Large intestine (tissue), 3 donors: ENCODE data around the gene POLE. TPM values are rescaled to one million over a fixed set of nuclear protein-coding genes. Genes with fewer than 3 reads are reported as not detected.
"Not testable (repeated sequence)": the region's sequence is repeated elsewhere in the genome, so short reads cannot be mapped to it uniquely, and the experiment has no call there.

ENCODE experiments used
- DNase-seq, 2 donors: peaks; one replicate each; pipeline versions ENCODE4 v3.0.0 to v3.0.0-alpha.2; 2013
- H3K27ac ChIP-seq: one replicate; pipeline ENCODE4 v1.5.1; 2013; ENCODE audit warnings: low read length
- H3K27me3 ChIP-seq: 2 replicates; pipeline ENCODE4 v1.6.1; 2013; ENCODE audit warnings: low read length; ENCODE audit not compliant: control insufficient read depth, insufficient read depth
- H3K36me3 ChIP-seq: 2 replicates; pipeline ENCODE4 v1.6.1; 2013; ENCODE audit warnings: low read length; ENCODE audit not compliant: control insufficient read depth, insufficient read depth
- H3K4me1 ChIP-seq: one replicate; pipeline ENCODE4 v1.6.1; 2013; ENCODE audit warnings: low read length; ENCODE audit not compliant: control insufficient read depth, insufficient read depth
- H3K4me3 ChIP-seq: one replicate; pipeline ENCODE4 v1.5.1; 2013; ENCODE audit warnings: low read length
- H3K9me3 ChIP-seq: one replicate; pipeline ENCODE4 v1.6.1; 2013; ENCODE audit warnings: mild to moderate bottlenecking, low read depth, low read length, moderate library complexity; ENCODE audit not compliant: control insufficient read depth
- WGBS: methylation state at CpG from one replicate; pipeline ENCODE4 v1.1.5; 2013; ENCODE audit warnings: low lambda C conversion rate; ENCODE audit not compliant: insufficient coverage; 5-methylcytosine and 5-hydroxymethylcytosine counted together
- polyA plus RNA-seq: library from polyadenylated mRNA; unstranded; fragments of 120-200 nt; gene quantifications from one replicate; pipeline ENCODE4 v1.2.1, GENCODE V29; 2013

The POLE gene
- polyA plus RNA-seq, 1 donor, result 48.1 TPM

- H3K9me3 ChIP-seq, result peaks cover 2% of the 10 kb centered on the region
- DNase-seq, result no peak
- no peaks in the 10 kb centered on the region for H3K4me1 ChIP-seq
- H3K4me3 ChIP-seq, result no peak overlapping the region
- H3K36me3 ChIP-seq, result peaks cover 27% of the 10 kb centered on the region
- H3K27ac ChIP-seq, result no peak overlapping the region
- WGBS, result no CpG with 5 or more reads among the region's 6 CpGs
- no peaks in the 10 kb centered on the region for H3K27me3 ChIP-seq
Measured at GRCh38 chr12:132707241-132707640, 20.1 kb upstream of the POLE start.

GRCh38 chr12:132703641-132704040, 16.5 kb upstream of the POLE start:
- no peaks in the 10 kb centered on the region for H3K27me3 ChIP-seq
- DNase-seq, result no peak
- no peak overlapping the region for H3K4me3 ChIP-seq
- H3K36me3 ChIP-seq, result peaks cover 52% of the 10 kb centered on the region
- no peak overlapping the region for H3K27ac ChIP-seq
- no peaks in the 10 kb centered on the region for H3K4me1 ChIP-seq
- WGBS, result 60% methylated on average over 1 of the region's 9 CpGs
- H3K9me3 ChIP-seq, result no peaks in the 10 kb centered on the region

DNA sequence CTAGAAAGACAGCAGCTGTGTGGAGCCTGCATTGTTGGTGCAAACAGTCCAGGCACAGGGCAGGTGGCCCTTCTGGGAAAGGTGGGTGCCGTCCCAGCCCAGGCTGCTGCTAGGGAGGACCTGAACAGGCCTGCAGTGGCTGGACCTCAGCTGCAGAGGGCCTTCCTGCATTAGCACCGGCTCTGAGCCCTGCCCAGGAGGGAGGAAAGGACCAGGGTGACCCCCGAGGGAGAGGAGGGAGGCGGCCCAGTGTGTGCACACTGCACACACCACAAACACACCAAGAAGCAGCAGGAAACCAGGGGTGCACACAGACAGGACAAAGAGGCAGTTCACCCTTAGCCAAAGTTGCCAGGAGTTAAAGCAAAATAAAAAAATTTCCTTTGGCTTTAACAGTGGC, 15.5 kb upstream of the POLE start:
- no CpG with 5 or more reads among the region's 4 CpGs for WGBS
- DNase-seq, result no peak
- H3K36me3 ChIP-seq, result peaks cover 55% of the 10 kb centered on the region

GRCh38 chr12:132700212-132700822, 13.2 kb upstream of the POLE start:
- no CpG with 5 or more reads among the region's 10 CpGs for WGBS
- H3K9me3 ChIP-seq, result no peaks in the 10 kb centered on the region
- H3K4me1 ChIP-seq, result no peaks in the 10 kb centered on the region
- H3K4me3 ChIP-seq, result no peak overlapping the region
- no peak for DNase-seq
- H3K27me3 ChIP-seq, result no peaks in the 10 kb centered on the region
- no peak overlapping the region for H3K27ac ChIP-seq
- H3K36me3 ChIP-seq, result peaks cover 67% of the 10 kb centered on the region

More for the DNA sequence above, 15.5 kb upstream of the POLE start:
- no peak overlapping the region for H3K4me3 ChIP-seq
- no peaks in the 10 kb centered on the region for H3K27me3 ChIP-seq
- no peaks in the 10 kb centered on the region for H3K4me1 ChIP-seq
- H3K27ac ChIP-seq, result no peak overlapping the region
- no peaks in the 10 kb centered on the region for H3K9me3 ChIP-seq

DNA sequence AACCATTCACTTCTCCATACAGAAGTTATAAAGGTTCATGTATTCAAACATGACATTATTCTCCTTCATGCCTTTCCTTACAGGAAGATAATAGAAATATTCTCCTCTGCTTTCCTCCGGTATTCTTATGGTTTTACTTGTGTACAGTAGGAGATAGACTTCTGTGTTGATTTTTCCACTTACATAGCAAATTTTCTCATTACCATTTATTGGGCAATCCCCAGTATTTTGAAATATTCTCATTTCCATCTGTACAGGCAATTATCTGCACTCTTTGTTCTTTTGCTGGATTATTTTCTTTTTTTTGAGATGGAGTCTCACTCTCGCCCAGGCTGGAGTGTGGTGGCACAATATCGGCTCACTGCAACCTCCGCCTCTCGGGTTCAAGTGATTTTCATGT, 11.2 kb upstream of the POLE start:
- 100% methylated on average over 1 of the region's 5 CpGs for WGBS
- H3K36me3 ChIP-seq, result peaks cover 56% of the 10 kb centered on the region
- H3K27ac ChIP-seq, result no peak overlapping the region
- no peaks in the 10 kb centered on the region for H3K4me1 ChIP-seq
- no peak for DNase-seq
- H3K9me3 ChIP-seq, result no peaks in the 10 kb centered on the region
- no peaks in the 10 kb centered on the region for H3K27me3 ChIP-seq
- H3K4me3 ChIP-seq, result no peak overlapping the region

DNA sequence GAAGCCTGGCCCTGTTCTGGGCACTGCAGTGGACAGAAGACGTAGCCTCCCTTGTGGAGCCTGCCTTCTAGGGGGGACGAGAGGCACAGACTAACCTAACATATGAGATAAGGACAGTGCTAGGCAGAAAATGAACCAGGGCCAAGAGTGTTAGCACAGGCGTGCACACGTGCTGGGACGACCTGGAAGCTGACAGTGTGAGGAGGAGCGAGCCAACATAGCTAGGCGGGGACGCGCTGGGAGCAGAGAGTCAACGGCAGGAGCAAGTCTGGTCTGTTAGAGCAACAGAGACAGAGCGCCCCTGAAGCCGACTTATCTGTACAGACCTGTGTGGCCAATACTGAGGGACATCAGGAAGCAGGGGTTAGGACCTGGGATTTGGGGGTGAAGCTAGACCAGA, 8.3 kb upstream of the POLE start:
- DNase-seq, result no peak
- Histone ChIP-seq H3K27me3 (no peaks in the 10 kb centered on the region), H3K36me3 (peaks cover 43% of the 10 kb centered on the region), H3K4me1 (no peaks in the 10 kb centered on the region), H3K27ac (no peak overlapping the region), H3K9me3 (no peaks in the 10 kb centered on the region), H3K4me3 (no peak overlapping the region)
- no CpG with 5 or more reads among the region's 12 CpGs for WGBS

- DNase-seq, H3K27me3 ChIP-seq, H3K4me1 ChIP-seq, H3K27ac ChIP-seq, H3K9me3 ChIP-seq, H3K4me3 ChIP-seq: not testable (repeated sequence)
- no CpG with 5 or more reads among the region's 3 CpGs for WGBS
- H3K36me3 ChIP-seq, result peaks cover 43% of the 10 kb centered on the region
Measured at GRCh38 chr12:132694888-132695287, 7.7 kb upstream of the POLE start.

DNA sequence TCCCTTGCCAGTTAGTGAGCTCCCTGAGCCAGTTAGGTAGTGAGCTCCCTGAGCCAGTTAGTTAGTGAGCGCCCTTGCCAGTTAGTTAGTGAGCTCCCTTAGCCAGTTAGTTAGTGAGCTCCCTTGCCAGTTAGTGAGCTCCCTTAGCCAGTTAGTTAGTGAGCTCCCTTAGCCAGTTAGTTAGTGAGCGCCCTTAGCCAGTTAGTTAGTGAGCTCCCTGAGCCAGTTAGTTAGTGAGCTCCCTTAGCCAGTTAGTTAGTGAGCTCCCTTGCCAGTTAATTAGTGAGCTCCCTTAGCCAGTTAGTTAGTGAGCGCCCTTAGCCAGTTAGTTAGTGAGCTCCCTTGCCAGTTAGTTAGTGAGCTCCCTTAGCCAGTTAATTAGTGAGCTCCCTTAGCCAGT, 4.9 kb upstream of the POLE start:
- H3K4me1 ChIP-seq, H3K27me3 ChIP-seq, H3K9me3 ChIP-seq, DNase-seq, H3K4me3 ChIP-seq, H3K27ac ChIP-seq: not testable (repeated sequence)
- WGBS, result no CpG with 5 or more reads among the region's 3 CpGs
- peaks cover 27% of the 10 kb centered on the region for H3K36me3 ChIP-seq

- peaks cover 4% of the 10 kb centered on the region for H3K4me1 ChIP-seq
- WGBS, result 100% methylated on average over 2 of the region's 9 CpGs
- peaks cover 9% of the 10 kb centered on the region for H3K36me3 ChIP-seq
- no peak overlapping the region for H3K27ac ChIP-seq
- H3K4me3 ChIP-seq, result no peak overlapping the region
- H3K27me3 ChIP-seq, result no peaks in the 10 kb centered on the region
- no peaks in the 10 kb centered on the region for H3K9me3 ChIP-seq
- DNase-seq, result no peak
Measured at GRCh38 chr12:132690112-132690511, 3.0 kb upstream of the POLE start.

- peak; percentile 68 to 89 for DNase-seq
- Histone ChIP-seq H3K36me3 (peaks cover 9% of the 10 kb centered on the region), H3K27ac (peak overlapping the region; percentile 53), H3K27me3 (no peaks in the 10 kb centered on the region), H3K4me1 (peaks cover 4% of the 10 kb centered on the region), H3K4me3 (peak overlapping the region; percentile 49), H3K9me3 (no peaks in the 10 kb centered on the region)
- no CpG with 5 or more reads among the region's 18 CpGs for WGBS
Measured at GRCh38 chr12:132689227-132689626, 2.1 kb upstream of the POLE start.

- H3K9me3 ChIP-seq, result no peaks in the 10 kb centered on the region
- peaks cover 8% of the 10 kb centered on the region for H3K36me3 ChIP-seq
- peak overlapping the region; percentile 40 for H3K4me3 ChIP-seq
- H3K27ac ChIP-seq, result no peak overlapping the region
- no peaks in the 10 kb centered on the region for H3K27me3 ChIP-seq
- peaks cover 4% of the 10 kb centered on the region for H3K4me1 ChIP-seq
- WGBS, result no CpG with 5 or more reads among the region's 55 CpGs
- DNase-seq, result no peak
Measured at GRCh38 chr12:132686825-132687210, 324 bp downstream of the POLE start.
